WERI-Rb-1 (cell line): ENCODE measurements around the gene MFAP3L.

Source experiments
- DNase-seq: peaks from one replicate; pipeline ENCODE4 v3.0.0-alpha.2; 2020
- H3K27ac ChIP-seq: fragments of 250-450 bp; sonication (Bioruptor Pico); 2 replicates; pipeline ENCODE4 v1.5.1; 2020; ENCODE audit warnings: mild to moderate bottlenecking, moderate library complexity
- H3K27me3 ChIP-seq: fragments of 250-450 bp; sonication (Bioruptor Pico); 2 replicates; pipeline ENCODE4 v1.5.1; 2021; ENCODE audit warnings: mild to moderate bottlenecking, low read depth, moderate library complexity; ENCODE audit not compliant: insufficient read depth, severe bottlenecking
- H3K36me3 ChIP-seq: fragments of 250-450 bp; sonication (Bioruptor Pico); 2 replicates; pipeline ENCODE4 v1.5.1; 2020; ENCODE audit warnings: mild to moderate bottlenecking, moderate library complexity
- H3K4me3 ChIP-seq: 2 replicates; pipeline ENCODE4 v1.5.1; 2011; ENCODE audit warnings: low read depth, mild to moderate bottlenecking, control low read depth, low read length
- H3K9me3 ChIP-seq: fragments of 250-450 bp; sonication (Bioruptor Pico); 2 replicates; pipeline ENCODE4 v1.5.1; 2021; ENCODE audit warnings: mild to moderate bottlenecking, moderate library complexity; ENCODE audit not compliant: severe bottlenecking
- TF ChIP-seq, protein P1 (sequence below): IDR thresholded peaks from 2 replicates; pipeline ENCODE4 v1.5.1; 2011; ENCODE audit warnings: low read depth, mild to moderate bottlenecking, control low read depth, inconsistent platforms, low read length

MFAP3L gene

DNA sequence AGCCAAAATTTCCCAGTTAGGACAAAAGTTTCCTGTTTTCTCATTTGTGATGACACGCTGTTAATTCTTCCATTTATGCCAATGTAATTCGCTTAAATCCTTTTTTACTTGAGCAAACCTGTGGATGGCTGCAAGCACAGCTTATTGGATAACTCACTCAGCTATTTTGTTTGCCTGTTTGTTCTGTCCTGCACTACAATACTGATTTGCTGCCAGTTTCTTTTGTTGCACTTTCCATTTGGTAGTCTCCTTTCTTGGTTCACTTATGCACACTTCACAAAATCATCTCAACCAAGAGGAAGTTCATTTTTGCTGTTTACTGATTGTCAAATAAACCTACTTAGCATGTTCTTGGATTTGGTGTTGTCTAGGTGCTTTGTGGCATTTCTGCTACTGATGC, 40.3 kb downstream of the MFAP3L start:
- TF ChIP-seq, protein P1, sequence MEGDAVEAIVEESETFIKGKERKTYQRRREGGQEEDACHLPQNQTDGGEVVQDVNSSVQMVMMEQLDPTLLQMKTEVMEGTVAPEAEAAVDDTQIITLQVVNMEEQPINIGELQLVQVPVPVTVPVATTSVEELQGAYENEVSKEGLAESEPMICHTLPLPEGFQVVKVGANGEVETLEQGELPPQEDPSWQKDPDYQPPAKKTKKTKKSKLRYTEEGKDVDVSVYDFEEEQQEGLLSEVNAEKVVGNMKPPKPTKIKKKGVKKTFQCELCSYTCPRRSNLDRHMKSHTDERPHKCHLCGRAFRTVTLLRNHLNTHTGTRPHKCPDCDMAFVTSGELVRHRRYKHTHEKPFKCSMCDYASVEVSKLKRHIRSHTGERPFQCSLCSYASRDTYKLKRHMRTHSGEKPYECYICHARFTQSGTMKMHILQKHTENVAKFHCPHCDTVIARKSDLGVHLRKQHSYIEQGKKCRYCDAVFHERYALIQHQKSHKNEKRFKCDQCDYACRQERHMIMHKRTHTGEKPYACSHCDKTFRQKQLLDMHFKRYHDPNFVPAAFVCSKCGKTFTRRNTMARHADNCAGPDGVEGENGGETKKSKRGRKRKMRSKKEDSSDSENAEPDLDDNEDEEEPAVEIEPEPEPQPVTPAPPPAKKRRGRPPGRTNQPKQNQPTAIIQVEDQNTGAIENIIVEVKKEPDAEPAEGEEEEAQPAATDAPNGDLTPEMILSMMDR: no peak
- no peaks in the 10 kb centered on the region for H3K9me3 ChIP-seq
- H3K36me3 ChIP-seq: no peaks in the 10 kb centered on the region; the same call in 1 of the 2 replicates
- no peak overlapping the region for H3K4me3 ChIP-seq
- H3K27ac ChIP-seq: no peak overlapping the region
- no peaks in the 10 kb centered on the region for H3K27me3 ChIP-seq
- DNase-seq: no peak

DNA sequence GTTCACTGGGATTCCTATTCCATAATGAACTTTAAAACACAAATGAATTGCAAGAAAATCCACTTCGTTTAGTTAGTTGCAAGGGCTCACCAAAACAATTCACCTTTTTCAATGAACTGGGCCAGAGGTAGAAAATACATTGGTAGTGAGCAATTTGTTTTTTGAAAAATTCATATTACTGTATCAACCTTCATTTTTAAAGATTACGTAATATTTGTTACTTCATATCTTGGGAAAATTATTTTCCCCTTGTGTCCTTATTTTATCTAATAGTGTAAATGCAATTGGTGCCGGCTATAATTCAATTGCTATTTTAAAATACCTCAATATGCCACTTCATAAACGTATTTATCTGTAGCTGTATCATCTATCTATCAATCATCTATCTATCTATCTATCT, 41.5 kb downstream of the MFAP3L start:
- H3K4me3 ChIP-seq: no peak overlapping the region
- H3K9me3 ChIP-seq: no peaks in the 10 kb centered on the region
- H3K36me3 ChIP-seq: no peaks in the 10 kb centered on the region
- TF ChIP-seq, protein P1: no peak
- no peaks in the 10 kb centered on the region for H3K27me3 ChIP-seq
- H3K27ac ChIP-seq: peak overlapping the region; percentile 24; the same call in 1 of the 2 replicates
- no peak for DNase-seq

DNA sequence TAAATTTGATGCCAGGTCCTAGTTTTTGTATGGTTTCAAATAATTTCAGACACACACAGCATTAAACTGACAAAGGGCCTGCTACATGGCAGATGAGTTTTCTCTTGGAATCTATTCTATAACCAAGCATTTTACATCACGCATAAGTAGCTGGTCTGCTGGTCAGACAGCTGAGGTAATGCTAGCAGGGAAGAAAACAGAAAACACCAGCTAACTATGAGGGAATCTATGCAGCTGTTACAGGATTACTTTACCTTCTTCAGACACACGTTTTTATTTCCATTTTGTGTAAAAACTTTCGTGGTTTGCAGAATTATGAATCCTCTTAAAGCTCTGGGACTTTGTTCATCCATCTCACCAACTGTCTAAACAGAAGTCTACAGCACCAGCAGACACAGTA, 42.0 kb downstream of the MFAP3L start:
- no peak overlapping the region for H3K4me3 ChIP-seq
- no peaks in the 10 kb centered on the region for H3K36me3 ChIP-seq
- peak overlapping the region; percentile 24 for H3K27ac ChIP-seq
- no peaks in the 10 kb centered on the region for H3K27me3 ChIP-seq
- H3K9me3 ChIP-seq: no peaks in the 10 kb centered on the region
- DNase-seq: no peak
- TF ChIP-seq, protein P1: no peak

DNA sequence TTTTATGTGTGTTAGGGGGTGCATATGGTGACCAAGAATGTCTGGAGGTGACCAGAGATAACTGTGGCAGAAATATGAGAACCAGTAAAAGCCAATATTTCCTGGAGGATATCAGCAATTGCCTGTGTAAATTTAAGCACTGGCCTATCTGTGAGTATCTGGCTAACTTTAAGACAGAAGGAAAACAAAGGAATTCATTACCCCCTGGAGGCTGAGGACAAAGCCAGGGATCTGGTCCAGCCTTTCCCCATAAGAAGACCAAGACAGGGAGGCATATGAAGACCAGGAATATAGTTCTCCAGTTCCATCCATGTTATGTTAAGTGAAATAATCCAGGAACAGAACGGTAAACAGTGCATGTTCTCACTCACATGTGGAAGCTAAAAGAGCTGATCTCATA, 49.2 kb downstream of the MFAP3L start:
- Histone ChIP-seq H3K9me3 (no peaks in the 10 kb centered on the region), H3K27ac (peak overlapping the region; percentile 70), H3K27me3 (no peaks in the 10 kb centered on the region), H3K36me3 (no peaks in the 10 kb centered on the region), H3K4me3 (no peak overlapping the region)
- no peak for DNase-seq
- TF ChIP-seq, protein P1: no peak

DNA sequence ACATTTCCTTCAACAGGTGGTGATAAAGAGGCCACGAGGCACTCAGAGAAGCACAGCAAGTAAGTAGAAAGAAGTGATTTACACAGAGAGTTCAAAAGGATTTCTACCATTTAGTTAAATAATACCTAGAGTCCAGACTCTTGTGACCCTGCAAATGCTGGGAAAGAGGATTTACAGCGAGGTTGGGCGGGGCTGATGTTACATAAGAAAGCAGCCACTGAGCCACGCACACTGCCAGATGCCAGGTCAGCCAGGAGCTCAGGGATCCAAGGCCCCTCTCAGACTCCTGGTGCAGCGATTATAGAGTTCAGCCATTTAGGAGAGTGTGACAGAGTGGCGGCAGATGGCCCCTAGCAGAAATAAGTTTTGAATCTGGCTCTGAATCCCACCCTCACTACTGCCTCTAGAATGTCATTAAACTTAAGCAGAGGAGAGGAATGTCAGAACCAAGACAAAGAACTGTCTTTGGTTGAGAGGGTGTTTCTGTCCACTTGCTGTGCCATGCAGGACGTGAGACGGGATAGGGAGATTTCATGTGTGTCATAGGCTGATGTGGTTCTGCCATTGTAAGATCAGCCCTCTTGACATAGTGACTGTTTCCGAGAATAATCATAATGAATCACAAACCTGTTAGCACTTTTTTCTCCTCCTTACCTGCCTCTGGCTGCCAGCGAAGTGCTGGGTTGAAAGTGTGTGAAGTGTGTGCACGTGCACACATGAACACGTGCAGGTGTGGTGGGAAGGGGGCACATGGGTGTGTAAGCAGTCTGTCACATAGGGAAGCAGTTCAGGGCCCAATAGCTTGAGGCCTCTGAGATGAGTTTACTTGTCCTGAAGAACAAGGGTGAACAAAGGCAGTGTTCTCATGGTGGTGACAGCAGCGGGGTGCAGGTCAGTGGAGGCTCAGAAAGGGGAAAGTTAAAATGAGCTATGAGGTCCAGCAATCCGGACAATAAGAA, 50.1 kb downstream of the MFAP3L start:
- no peaks in the 10 kb centered on the region for H3K27me3 ChIP-seq
- H3K4me3 ChIP-seq: peak overlapping the region; percentile 50
- TF ChIP-seq, protein P1: no peak
- H3K27ac ChIP-seq: peak overlapping the region; percentile 71
- H3K9me3 ChIP-seq: no peaks in the 10 kb centered on the region
- no peaks in the 10 kb centered on the region for H3K36me3 ChIP-seq
- peak; percentile 99 for DNase-seq
